HG02678 (cell line): ENCODE data around the gene TRAF1.

Experiments used
- ATAC-seq: cut with Tn5 transposase; IDR thresholded peaks from one replicate; pipeline ENCODE4 v1.9.1; 2021; ENCODE audit warnings: mild to moderate bottlenecking, moderate library complexity; ENCODE audit not compliant: unreplicated experiment

The TRAF1 gene

GRCh38 chr9:120941046-120941770 lies 14.6 kb upstream of the TRAF1 start:
- ATAC-seq: no peak

- no peak for ATAC-seq
Observed at GRCh38 chr9:120940573-120940972, 14.0 kb upstream of the TRAF1 start.

- no peak for ATAC-seq
Observed at GRCh38 chr9:120938851-120939250, 12.3 kb upstream of the TRAF1 start.

GRCh38 chr9:120937596-120937995 lies 11.0 kb upstream of the TRAF1 start:
- no peak for ATAC-seq

- ATAC-seq: no peak
Observed at GRCh38 chr9:120937127-120937526, 10.5 kb upstream of the TRAF1 start.

- ATAC-seq: no peak
Observed at GRCh38 chr9:120936764-120937122, 10.1 kb upstream of the TRAF1 start.

- no peak for ATAC-seq
Observed at GRCh38 chr9:120936011-120936763, 9.6 kb upstream of the TRAF1 start.

- ATAC-seq: no peak
Observed at GRCh38 chr9:120935383-120935857, 8.8 kb upstream of the TRAF1 start.

GRCh38 chr9:120934281-120934680 lies 7.7 kb upstream of the TRAF1 start:
- no peak for ATAC-seq

GRCh38 chr9:120933310-120934055 lies 6.9 kb upstream of the TRAF1 start:
- ATAC-seq: no peak

- ATAC-seq: no peak
Observed at GRCh38 chr9:120932086-120932823, 5.7 kb upstream of the TRAF1 start.

GRCh38 chr9:120931231-120932085 lies 4.9 kb upstream of the TRAF1 start:
- peak; percentile 46 for ATAC-seq

GRCh38 chr9:120929229-120929791 lies 2.7 kb upstream of the TRAF1 start:
- no peak for ATAC-seq

- peak; percentile 43 for ATAC-seq
Observed at GRCh38 chr9:120928483-120929228, 2.1 kb upstream of the TRAF1 start.

GRCh38 chr9:120928015-120928482 lies 1.5 kb upstream of the TRAF1 start:
- ATAC-seq: no peak

- ATAC-seq: no peak
Observed at GRCh38 chr9:120927269-120928014, 846 bp upstream of the TRAF1 start.

- ATAC-seq: peak; percentile 48
Observed at GRCh38 chr9:120925535-120926396, 830 bp downstream of the TRAF1 start.
